Ishikawa (cell line): ENCODE results near the gene MSH6.

ENCODE experiments used
- CREB1 ChIP-seq: IDR thresholded peaks from 2 replicates; pipeline ENCODE4 v1.6.1; 2012; ENCODE audit warnings: low read depth
- EGR1 ChIP-seq: IDR thresholded peaks from 2 replicates; pipeline ENCODE4 v1.6.1; 2012
- EP300 ChIP-seq: IDR thresholded peaks from 2 replicates; pipeline ENCODE4 v1.6.1; 2012; ENCODE audit warnings: borderline replicate concordance
- FOXM1 ChIP-seq: IDR thresholded peaks from 2 replicates; pipeline ENCODE4 v1.6.1; 2012; ENCODE audit warnings: low read depth, borderline replicate concordance
- RAD21 ChIP-seq: IDR thresholded peaks from 2 replicates; pipeline ENCODE4 v1.6.1; 2012; ENCODE audit warnings: low read depth
- TAF1 ChIP-seq: IDR thresholded peaks from 2 replicates; pipeline ENCODE4 v1.6.1; 2012; ENCODE audit warnings: low read depth, mild to moderate bottlenecking

GRCh38 chr2:47751856-47752414, 31.0 kb upstream of the MSH6 start:
- no peak for TF ChIP-seq EGR1
- TF ChIP-seq EP300 = no peak
- TF ChIP-seq CREB1 = no peak
- no peak for TF ChIP-seq FOXM1
- TF ChIP-seq TAF1 = no peak
- no peak for TF ChIP-seq RAD21
